ENCODE measurements around the gene AANAT.

AANAT gene

GRCh38 chr17:76442341-76443338, 24.8 kb upstream of the AANAT start:
- DNase-seq = no peak

GRCh38 chr17:76444518-76445311, 22.7 kb upstream of the AANAT start:
- no peak for DNase-seq

GRCh38 chr17:76445697-76446448, 21.5 kb upstream of the AANAT start:
- DNase-seq = no peak

DNA sequence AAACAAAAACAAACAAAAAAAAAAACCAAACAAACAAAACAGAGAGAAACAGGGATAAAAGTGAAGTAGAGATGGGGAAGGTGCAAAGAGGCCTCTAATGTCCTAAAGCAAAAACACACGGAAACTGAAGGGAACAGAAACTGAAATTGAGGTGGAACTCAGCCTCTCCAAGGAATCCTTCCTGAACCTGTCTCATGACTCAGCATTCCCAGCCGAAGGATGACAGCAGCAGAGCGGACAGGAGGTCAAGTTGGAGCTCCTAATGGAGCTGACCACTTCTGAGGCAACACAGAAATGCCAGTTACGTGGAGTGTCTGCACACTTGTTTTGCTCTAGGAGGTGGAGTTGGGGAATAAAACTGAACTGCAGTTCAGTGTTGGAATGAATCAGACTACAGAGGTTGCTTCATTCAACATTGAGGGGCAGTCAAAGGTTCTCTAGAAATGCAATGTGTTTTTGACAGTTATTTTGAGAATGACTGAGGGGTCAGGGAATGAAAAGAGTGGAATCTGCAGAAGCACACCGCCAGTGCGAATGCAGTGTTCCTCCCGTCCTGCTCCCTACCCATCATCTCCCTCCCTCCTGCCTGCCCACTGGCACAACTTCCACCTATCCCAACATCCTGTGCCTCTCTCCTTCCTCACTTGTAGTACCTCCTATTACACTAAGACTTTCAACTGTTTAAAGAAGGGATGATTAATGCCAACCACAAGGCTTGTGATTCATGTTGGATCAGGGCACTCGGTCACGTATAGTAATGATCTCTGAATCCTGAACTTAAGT, 20.8 kb upstream of the AANAT start:
- DNase-seq = no peak

DNA sequence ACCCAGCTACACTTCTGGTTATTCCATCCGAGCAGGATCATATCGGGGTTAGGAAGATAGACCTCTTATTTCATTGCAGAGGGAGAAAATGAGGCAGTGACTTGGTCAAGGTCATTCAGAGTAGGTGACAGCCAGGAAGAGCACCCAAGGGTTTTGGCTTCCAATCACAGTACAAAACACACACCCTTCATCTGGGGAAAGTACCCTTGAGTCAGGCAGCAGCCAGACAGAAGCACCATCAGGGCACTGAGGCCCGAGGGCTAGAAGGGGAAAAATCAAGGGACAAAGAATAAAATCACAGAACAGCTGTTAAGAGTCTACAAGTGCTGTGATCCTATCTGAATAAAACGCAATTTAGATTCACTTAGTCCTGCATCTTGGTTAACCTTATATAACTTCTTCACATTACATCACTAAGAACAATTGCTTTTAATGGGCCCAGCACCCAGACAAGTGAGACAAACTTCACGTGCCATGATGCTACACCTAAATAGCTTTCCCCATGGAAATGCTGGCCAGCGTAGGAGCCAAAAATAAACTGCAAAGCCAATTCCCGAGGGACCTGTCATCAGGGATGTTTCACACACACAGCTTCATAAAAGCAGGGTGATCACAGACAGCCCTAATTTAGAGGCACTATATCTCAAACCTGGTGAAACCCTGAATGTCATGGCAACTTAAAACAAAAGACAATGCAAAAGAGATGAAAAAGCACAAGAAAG, 19.3 kb upstream of the AANAT start:
- peak in 1 of 2 experiments; percentile 36 for DNase-seq

DNA sequence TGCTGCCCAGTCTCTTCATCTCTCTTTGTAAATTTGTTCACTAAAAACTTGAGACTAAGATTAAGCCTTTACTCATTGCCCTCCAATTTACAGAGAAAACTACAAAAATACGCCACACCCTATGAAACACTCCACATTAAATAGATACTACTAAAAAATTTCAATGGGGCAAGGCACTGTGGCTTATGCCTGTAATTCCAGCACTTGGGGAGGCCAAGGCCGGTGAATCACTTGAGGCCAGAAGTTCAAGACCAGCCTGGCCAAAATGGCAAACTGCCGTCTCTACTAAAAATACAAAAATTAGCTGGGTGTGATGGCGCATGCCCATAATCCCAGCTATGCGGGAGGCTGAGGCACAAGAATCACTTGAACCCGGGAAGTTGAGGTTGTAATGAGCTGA, 18.3 kb upstream of the AANAT start:
- DNase-seq = no peak

DNA sequence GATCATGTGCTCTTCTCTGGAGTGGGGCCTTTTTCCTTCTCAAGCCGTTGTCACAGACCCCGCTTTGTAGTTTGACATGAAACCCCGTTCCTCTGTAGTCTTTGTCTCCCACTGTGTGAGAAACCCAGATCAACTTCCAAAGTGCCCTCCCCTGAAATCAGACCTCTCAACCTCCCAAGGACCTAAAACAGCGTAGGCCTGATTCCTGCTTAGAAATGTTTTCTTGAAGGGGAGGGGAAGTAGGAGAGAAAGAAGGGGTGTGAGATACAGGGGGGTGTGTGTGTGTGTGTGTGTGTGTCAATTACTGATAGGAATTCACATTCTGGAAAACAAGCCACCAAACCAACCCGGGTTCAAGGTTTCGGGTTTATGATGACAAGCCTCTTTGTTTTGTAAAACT, 15.9 kb upstream of the AANAT start:
- no peak for DNase-seq

DNA sequence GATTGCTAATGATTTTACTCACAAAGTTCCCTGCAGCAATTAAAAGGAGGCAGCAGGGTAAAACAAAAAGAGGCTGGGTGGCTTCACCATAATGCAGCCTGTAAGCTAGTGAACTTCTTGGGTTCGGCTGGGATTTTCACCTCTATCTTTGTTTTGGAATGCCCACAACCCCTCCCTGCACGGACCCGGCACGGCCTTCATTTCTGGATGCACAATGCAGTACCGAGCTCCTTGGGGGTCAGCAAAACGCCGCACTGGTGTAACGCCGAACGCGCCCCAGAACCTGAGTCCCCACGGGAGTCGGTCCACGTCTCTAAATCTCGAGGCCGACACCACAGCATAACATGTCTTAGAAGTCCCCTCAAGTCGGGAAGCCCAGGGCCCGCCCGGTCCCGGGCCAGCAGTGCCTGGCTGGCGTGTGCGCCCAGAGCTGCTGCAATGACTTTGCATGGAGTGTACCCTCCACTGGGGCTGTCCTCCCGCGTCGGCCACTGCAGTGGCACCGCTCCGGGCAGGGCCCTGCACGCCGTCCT, 15.2 kb upstream of the AANAT start:
- peak in 1 of 2 experiments; percentile 13 for DNase-seq

GRCh38 chr17:76452660-76453430, 14.6 kb upstream of the AANAT start, which contains the start of gene UBE2O:
Gene UBE2O (minus strand): TSS chr17:76453152. CDS start chr17:76453141, 11 bp downstream.
- DNase-seq = peak; percentile 93

GRCh38 chr17:76453431-76453743, 14.0 kb upstream of the AANAT start:
- DNase-seq = no peak

- peak; percentile 19 to 23 for DNase-seq
Measured at GRCh38 chr17:76458580-76459490, 8.6 kb upstream of the AANAT start.

DNA sequence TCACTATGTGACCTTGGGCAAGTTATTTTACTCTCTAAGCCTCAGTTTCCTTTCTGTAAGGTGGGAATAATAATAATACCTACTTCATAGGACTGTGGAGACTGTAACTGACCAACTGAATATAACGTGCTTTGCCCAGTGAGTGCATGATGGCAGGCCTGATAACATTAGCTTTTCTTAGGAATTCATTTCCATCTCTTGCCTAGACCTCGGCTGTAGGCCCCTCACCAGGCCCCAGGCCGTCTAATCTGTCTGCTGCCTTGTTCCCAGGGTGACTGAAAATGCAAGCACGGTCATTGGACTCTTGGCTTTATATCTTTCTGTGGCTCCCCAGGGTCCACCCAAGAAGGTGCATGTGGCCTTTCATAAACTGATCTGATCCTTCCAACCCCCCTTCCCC, 7.7 kb upstream of the AANAT start:
- no peak for DNase-seq

DNA sequence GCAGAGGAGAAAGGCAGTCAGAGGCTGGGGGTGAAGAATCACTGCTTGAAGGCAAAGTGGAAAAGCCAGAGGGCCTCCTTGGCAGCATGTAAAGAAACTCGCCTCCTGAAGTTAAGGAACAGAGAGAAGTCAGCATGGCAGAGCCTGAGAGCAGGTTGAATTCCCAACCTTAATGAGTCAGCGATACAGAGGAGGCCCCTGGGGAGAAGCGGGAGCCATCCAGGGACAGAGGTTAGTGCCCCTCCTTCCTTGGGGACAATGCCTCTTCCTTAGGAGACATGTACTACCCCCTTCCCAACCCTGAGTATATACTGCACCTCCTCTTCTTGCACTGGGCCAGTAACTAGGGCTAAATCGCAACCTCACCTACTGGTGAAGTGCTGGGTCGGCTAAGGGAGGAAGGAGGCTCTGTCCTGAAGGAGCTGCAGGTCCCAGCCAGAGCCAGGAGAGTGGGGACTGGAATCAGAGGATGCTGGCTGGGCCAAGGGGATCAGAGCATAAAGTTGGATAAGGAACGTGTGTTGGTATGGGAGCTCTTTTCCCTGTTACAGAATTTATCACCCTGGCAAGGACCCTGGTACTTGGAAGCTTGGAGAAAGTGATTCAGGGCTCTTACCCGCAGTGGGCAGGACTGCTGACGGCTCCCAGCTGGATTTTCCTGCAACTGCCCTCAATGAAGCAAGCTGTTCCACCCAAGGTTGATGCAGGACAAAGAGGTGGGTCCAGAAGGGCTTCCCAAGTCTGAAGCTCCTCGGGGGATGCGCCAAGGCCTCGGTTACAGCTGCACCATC, 5.4 kb upstream of the AANAT start:
- no peak for DNase-seq

- DNase-seq = no peak
Measured at GRCh38 chr17:76462556-76463290, 4.7 kb upstream of the AANAT start.

GRCh38 chr17:76466775-76467130, 650 bp upstream of the AANAT start:
- DNase-seq = no peak

DNA sequence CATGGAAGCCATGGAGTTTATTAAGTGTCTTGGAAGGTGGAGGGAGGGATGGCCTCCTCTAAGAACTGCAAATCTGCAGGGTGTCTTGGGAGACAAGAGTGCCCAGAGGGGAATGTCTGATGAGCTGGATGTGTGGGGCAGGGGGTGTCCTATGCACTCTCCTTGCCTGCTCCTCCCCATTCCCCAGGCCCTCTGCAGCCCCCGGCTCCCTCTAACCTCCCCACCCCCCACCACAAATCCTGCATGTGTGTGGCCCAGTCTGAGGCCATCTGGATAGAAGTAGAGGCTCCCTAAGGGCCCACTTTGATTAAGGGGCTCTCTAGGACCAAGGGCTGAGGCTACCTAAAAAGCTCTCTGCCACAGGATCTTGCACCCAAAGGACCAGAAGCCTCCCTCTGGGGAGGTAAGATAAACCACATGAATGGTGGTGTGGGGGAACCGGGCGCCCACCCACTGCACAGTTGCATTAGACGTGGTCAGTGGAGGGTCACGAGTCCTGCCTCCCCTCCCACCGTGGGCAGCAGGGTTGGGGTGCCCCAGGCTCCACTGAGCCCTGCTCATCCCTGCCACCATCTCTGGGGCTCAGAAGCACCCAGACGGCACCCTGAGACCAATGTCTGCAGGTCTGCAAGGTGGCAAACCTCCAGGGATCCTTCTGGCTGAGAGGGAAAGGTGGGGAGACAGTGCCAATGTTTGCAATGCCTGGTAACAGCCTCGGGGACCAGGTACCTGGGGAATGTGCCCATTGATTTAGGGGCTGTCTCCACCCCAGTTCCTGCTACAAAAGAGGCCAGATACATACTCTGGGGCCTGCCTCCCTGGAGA, 618 bp downstream of the AANAT start:
- no peak for DNase-seq

- DNase-seq = no peak
Measured at GRCh38 chr17:76468634-76469010, 1.2 kb downstream of the AANAT start.

Measured in activated CD4-positive, alpha-beta T cell treated with anti-CD3 and anti-CD28 coated beads, Interleukin-2, amount 50 U/mL, for 48 hours (primary cell).